H1 (cell line): ENCODE data around the gene LRRC28. TPM values are rescaled to one million over a fixed set of nuclear protein-coding genes. Genes with fewer than 3 reads are reported as not detected.

Experiments
- CTCF ChIA-PET: fragments of 300-600 bp; sonication (Branson Sonifier 250); formaldehyde crosslinking; loops from one replicate; lab custom pipeline; 2021; ENCODE audit not compliant: partially characterized antibody; lab: Charles Lee
- POLR2A ChIA-PET: fragments of 300-600 bp; sonication (Branson Sonifier 250); formaldehyde crosslinking; loops from one replicate; lab custom pipeline; 2021; ENCODE audit warnings: inconsistent platforms; ENCODE audit not compliant: partially characterized antibody; lab: Charles Lee
- DNase-seq, 2 experiments: peaks; one replicate each; pipeline versions ENCODE4 v3.0.0 to v3.0.0-alpha.2; 2010 to 2022; ENCODE audit warnings: low spot score in 2 of 2, low read depth in 1 of 2, mixed read lengths in 1 of 2
- FAIRE-seq: peaks from 2 replicates; lab custom pipeline; 2011; peaks lifted over from hg19 to GRCh38; lab: Jason Lieb, UNC
- H2AFZ ChIP-seq: 2 replicates; pipeline ENCODE4 v1.8.1; 2012; ENCODE audit warnings: low read length, inconsistent platforms
- H2AK5ac ChIP-seq: 2 replicates; pipeline ENCODE4 v1.6.1; 2013; ENCODE audit warnings: low read depth, low read length
- H2BK120ac ChIP-seq: replicated peaks from 2 replicates; pipeline ENCODE3; 2013; ENCODE audit warnings: low read depth, low read length, inconsistent platforms
- H2BK12ac ChIP-seq: 2 replicates; pipeline ENCODE4 v1.6.1; 2013; ENCODE audit warnings: low read depth, low read length
- H2BK15ac ChIP-seq: 2 replicates; pipeline ENCODE4 v1.6.1; 2013; ENCODE audit warnings: low read length
- H2BK20ac ChIP-seq: 2 replicates; pipeline ENCODE4 v1.6.1; 2013; ENCODE audit warnings: low read length
- H2BK5ac ChIP-seq: 2 replicates; pipeline ENCODE4 v1.6.1; 2013; ENCODE audit warnings: low read depth, low read length
- H3K14ac ChIP-seq: 2 replicates; pipeline ENCODE4 v1.6.1; 2013; ENCODE audit warnings: inconsistent platforms; ENCODE audit not compliant: insufficient read length
- H3K18ac ChIP-seq: 2 replicates; pipeline ENCODE4 v1.6.1; 2013; ENCODE audit warnings: low read length; ENCODE audit errors: extremely low read depth
- H3K23ac ChIP-seq: 2 replicates; pipeline ENCODE4 v1.6.1; 2013; ENCODE audit warnings: inconsistent platforms; ENCODE audit not compliant: insufficient read length
- H3K23me2 ChIP-seq: 2 replicates; pipeline ENCODE4 v1.6.1; 2013; ENCODE audit warnings: low read depth, low read length
- H3K27ac ChIP-seq: 2 replicates; pipeline ENCODE4 v1.6.1; 2011; ENCODE audit warnings: low read depth, low read length, inconsistent platforms
- H3K27me3 ChIP-seq, 4 experiments: replicated peaks in 1 of 4; 1 replicate in 1 of 4; 2 replicates in 3 of 4; pipeline versions ENCODE4 v1.6.1 to v1.8.1; 2011 to 2013; ENCODE audit warnings: low read length in 3 of 4, mild to moderate bottlenecking in 3 of 4, inconsistent platforms in 2 of 4, mixed read lengths in 2 of 4, moderate library complexity in 1 of 4; ENCODE audit not compliant: control insufficient read depth in 3 of 4, insufficient read depth in 3 of 4; ENCODE audit errors: extremely low read depth in 1 of 4
- H3K36me3 ChIP-seq, 4 experiments: 2 replicates each; pipeline versions ENCODE4 v1.6.1 to v1.8.1; 2011 to 2013; ENCODE audit warnings: mild to moderate bottlenecking in 4 of 4, low read length in 3 of 4, moderate library complexity in 2 of 4, control low read depth in 1 of 4, inconsistent platforms in 1 of 4; ENCODE audit not compliant: insufficient read depth in 4 of 4, control insufficient read depth in 2 of 4
- H3K4ac ChIP-seq: replicated peaks from 2 replicates; pipeline ENCODE3; 2013; ENCODE audit warnings: low read length, low read depth, mixed read lengths, inconsistent platforms; ENCODE audit not compliant: insufficient read length
- H3K4me1 ChIP-seq, 4 experiments: replicated peaks in 1 of 4; 1 replicate in 1 of 4; 2 replicates in 3 of 4; pipeline versions ENCODE4 v1.6.1 to v1.8.1; 2011 to 2013; ENCODE audit warnings: low read length in 3 of 4, inconsistent platforms in 2 of 4, mixed read lengths in 1 of 4; ENCODE audit not compliant: insufficient read depth in 4 of 4, control insufficient read depth in 3 of 4
- H3K4me2 ChIP-seq, 2 experiments: 2 replicates each; pipeline versions ENCODE4 v1.6.1 to v1.8.1; 2011 to 2013; ENCODE audit warnings: low read depth in 2 of 2, low read length in 2 of 2, control low read depth in 1 of 2, inconsistent platforms in 1 of 2, mild to moderate bottlenecking in 1 of 2; ENCODE audit not compliant: insufficient read depth in 1 of 2
- H3K4me3 ChIP-seq, 4 experiments: fragments of 200-600, 300-600 bp in 1 of 4; sonication (generic), shearing (Covaris generic), sonication (Bioruptor Twin) in 1 of 4; 2 replicates each; pipeline versions ENCODE4 v1.5.1 to v1.8.1; 2011 to 2016; ENCODE audit warnings: low read length in 4 of 4, low read depth in 3 of 4, control low read depth in 2 of 4, inconsistent platforms in 2 of 4, mild to moderate bottlenecking in 2 of 4, mixed read lengths in 1 of 4, moderate library complexity in 1 of 4; ENCODE audit not compliant: insufficient read depth in 2 of 4; ENCODE audit errors: extremely low read depth in 1 of 4
- H3K56ac ChIP-seq: replicated peaks from 2 replicates; pipeline ENCODE3; 2013; ENCODE audit warnings: low read depth, mild to moderate bottlenecking, mixed read lengths, low read length, inconsistent platforms; ENCODE audit not compliant: insufficient read length
- H3K79me1 ChIP-seq: 2 replicates; pipeline ENCODE4 v1.6.1; 2013; ENCODE audit warnings: low read depth, low read length, control low read depth
- H3K79me2 ChIP-seq, 2 experiments: 2 replicates each; pipeline versions ENCODE4 v1.6.1 to v1.8.1; 2012 to 2013; ENCODE audit warnings: low read length in 2 of 2, mild to moderate bottlenecking in 2 of 2, inconsistent platforms in 1 of 2; ENCODE audit not compliant: insufficient read depth in 2 of 2, control insufficient read depth in 1 of 2
- H3K9ac ChIP-seq, 4 experiments: replicated peaks in 1 of 4; 1 replicate in 1 of 4; 2 replicates in 3 of 4; pipeline versions ENCODE4 v1.6.1 to v1.8.1; 2011 to 2013; ENCODE audit warnings: low read depth in 3 of 4, low read length in 3 of 4, control low read depth in 2 of 4, mild to moderate bottlenecking in 2 of 4, moderate library complexity in 2 of 4, inconsistent platforms in 1 of 4; ENCODE audit errors: extremely low read depth in 1 of 4
- H3K9me3 ChIP-seq, 2 experiments: 2 replicates each; pipeline versions ENCODE4 v1.6.1 to v1.8.1; 2012 to 2013; ENCODE audit warnings: mild to moderate bottlenecking in 2 of 2, moderate library complexity in 2 of 2, control low read depth in 1 of 2, inconsistent platforms in 1 of 2, low read depth in 1 of 2, low read length in 1 of 2, mixed read lengths in 1 of 2; ENCODE audit not compliant: insufficient read depth in 2 of 2
- H4K20me1 ChIP-seq, 2 experiments: replicated peaks in 1 of 2; 2 replicates each; pipeline versions ENCODE3 to v1.8.1; 2011 to 2013; ENCODE audit warnings: inconsistent platforms in 2 of 2, low read length in 2 of 2, mild to moderate bottlenecking in 1 of 2; ENCODE audit not compliant: insufficient read depth in 2 of 2, control insufficient read depth in 1 of 2
- H4K5ac ChIP-seq: 2 replicates; pipeline ENCODE4 v1.6.1; 2013; ENCODE audit warnings: low read length, low read depth, mixed read lengths, inconsistent platforms; ENCODE audit not compliant: insufficient read length
- H4K8ac ChIP-seq: 2 replicates; pipeline ENCODE4 v1.8.0; 2013; ENCODE audit warnings: mild to moderate bottlenecking, moderate library complexity, low read length, inconsistent platforms; ENCODE audit not compliant: insufficient read depth; ENCODE audit errors: extremely low read depth
- H4K91ac ChIP-seq: replicated peaks from 2 replicates; pipeline ENCODE3; 2013; ENCODE audit warnings: low read length, mixed read lengths, inconsistent platforms; ENCODE audit not compliant: insufficient read length
- NRF1 ChIP-seq: IDR thresholded peaks from 2 replicates; pipeline ENCODE4 v1.6.1; 2011; ENCODE audit warnings: mild to moderate bottlenecking, low read depth, low read length, improper control_type of control experiment
- POU5F1 ChIP-seq: IDR thresholded peaks from 2 replicates; pipeline ENCODE4 v1.6.1; 2011; ENCODE audit warnings: low read depth, mild to moderate bottlenecking, low read length, moderate library complexity
- TAF7 ChIP-seq: optimal IDR thresholded peaks from 2 replicates; pipeline ENCODE3; 2011; ENCODE audit warnings: low read depth, mild to moderate bottlenecking, inconsistent platforms, low read length, moderate library complexity, borderline replicate concordance
- WGBS, 2 experiments: shearing (Covaris generic) in 1 of 2; methylation state at CpG; one replicate each; pipeline versions ENCODE4 v1.1.6 to v1.1.7; 2013 to 2015; ENCODE audit warnings: low lambda C conversion rate in 2 of 2, mixed read lengths in 2 of 2, inconsistent platforms in 1 of 2, low coverage in 1 of 2, missing lambda C conversion rate in 1 of 2; ENCODE audit not compliant: insufficient replicate concordance in 2 of 2, insufficient coverage in 1 of 2, insufficient read length in 1 of 2; ENCODE audit errors: extremely low coverage in 1 of 2, missing lambda C conversion rate in 1 of 2; 5-methylcytosine and 5-hydroxymethylcytosine counted together
- polyA plus RNA-seq, 7 experiments: library from polyadenylated mRNA; depleted of rRNA in 3 of 7; stranded (reverse) in 5 of 7; unstranded in 2 of 7; fragments of >200 nt in 5 of 7; fragments of 200-250 nt in 2 of 7; gene quantifications; 1 replicate in 5 of 7; 2 replicates in 1 of 7; 4 replicates in 1 of 7; pipeline versions ENCODE4 v1.2.1 to v1.2.3, GENCODE V29; 2011 to 2013; ENCODE audit warnings: missing spikeins in 2 of 7, mixed read lengths in 2 of 7
- total RNA-seq: library from RNA; stranded (reverse); fragmentation: NEBNext Ultra II Directional; extraction: Animal tissue kit (Norgen Biotek cat#: 25700); gene quantifications from 2 replicates; pipeline ENCODE4 v1.2.1, GENCODE V29; 2021

LRRC28 gene
- total and polyA plus RNA-seq, 2 of the 8 experiments (the other 6 are each of a cell fraction or from before 2014, with no cell fraction given) = 20.2 to 23.3 TPM

GRCh38 chr15:99424978-99425656 is 173.8 kb downstream of the LRRC28 start:
- H3K14ac ChIP-seq = no peak overlapping the region
- no peak overlapping the region for H3K4me3 ChIP-seq
- no peak overlapping the region for H3K18ac ChIP-seq
- H3K27ac ChIP-seq = no peak overlapping the region
- no peak overlapping the region for H4K91ac ChIP-seq
- H3K9me3 ChIP-seq = no peaks in the 10 kb centered on the region
- POLR2A ChIA-PET = no interaction called here
- H3K23ac ChIP-seq = no peak overlapping the region
- no peak overlapping the region for H3K4ac ChIP-seq
- no peaks in the 10 kb centered on the region for H3K79me1 ChIP-seq
- H2BK20ac ChIP-seq = no peak overlapping the region
- CTCF ChIA-PET = interaction anchor here (0.8 to 2.1 kb wide), 4 partner anchors 10 to 331 kb away, joined by 3 to 7 read pairs (median 3); no protein-coding TSS in a partner anchor
- WGBS, 2 experiments = 90% methylated on average over 15 of the region's 16 CpGs; no CpG with 5 or more reads in 1 of the 2 experiments
- no peak overlapping the region for H4K8ac ChIP-seq
- H3K9ac ChIP-seq = no peak overlapping the region
- H3K4me2 ChIP-seq = no peak overlapping the region
- H3K27me3 ChIP-seq = no peaks in the 10 kb centered on the region; a peak in 1 of 7 replicates
- H2BK120ac ChIP-seq = no peak overlapping the region
- H4K20me1 ChIP-seq = no peaks in the 10 kb centered on the region
- DNase-seq (no peak), FAIRE-seq (no peak)
- no peak overlapping the region for H4K5ac ChIP-seq
- no peaks in the 10 kb centered on the region for H3K79me2 ChIP-seq
- no peaks in the 10 kb centered on the region for H3K36me3 ChIP-seq
- no peak overlapping the region for H2BK15ac ChIP-seq
- H2BK5ac ChIP-seq = no peak overlapping the region
- H2AK5ac ChIP-seq = no peak overlapping the region
- H2AFZ ChIP-seq = no peak overlapping the region
- no peaks in the 10 kb centered on the region for H3K23me2 ChIP-seq
- peaks cover 0 to 2% (median 0%) of the 10 kb centered on the region in 4 experiments; a peak in 1 of 7 replicates for H3K4me1 ChIP-seq
- H2BK12ac ChIP-seq = no peak overlapping the region
- no peak overlapping the region for H3K56ac ChIP-seq
- TF ChIP-seq POU5F1 (no peak), TAF7 (no peak), NRF1 (no peak)
